Adrenal gland (tissue), 12 donors: ENCODE results near the gene CTPS2. TPM values are rescaled to one million over a fixed set of nuclear protein-coding genes. Genes with fewer than 3 reads are reported as not detected.
"Not testable (repeated sequence)": the region's sequence is repeated elsewhere in the genome, so short reads cannot be mapped to it uniquely, and the experiment has no call there.

Source experiments
- DNase-seq, 7 donors: peaks; one replicate each; pipeline ENCODE4 v3.0.0-alpha.2; 2019 to 2020
- H3K27ac ChIP-seq, 5 donors: fragments of 200-600 bp; sonication (generic) in 4 of 5; 1 replicate in 3 of 5; 2 replicates in 2 of 5; pipeline versions ENCODE4 v1.5.1 to v1.8.0; 2016 to 2020; ENCODE audit warnings: mild to moderate bottlenecking in 1 of 5
- H3K27me3 ChIP-seq: fragments of 200-600 bp; 2 replicates; pipeline ENCODE4 v1.8.0; 2021
- H3K36me3 ChIP-seq, 2 donors: fragments of 200-600 bp; replicated peaks in 1 of 2; 1 replicate in 1 of 2; 2 replicates in 1 of 2; pipeline versions ENCODE4 v1.5.1 to v1.8.0; 2018 to 2022
- H3K4me1 ChIP-seq, 2 donors: fragments of 200-600 bp; replicated peaks in 1 of 2; 1 replicate in 1 of 2; 2 replicates in 1 of 2; pipeline versions ENCODE4 v1.5.1 to v1.8.0; 2018 to 2021
- H3K4me3 ChIP-seq, 4 donors: fragments of 200-600 bp; sonication (generic) in 3 of 4; one replicate each; pipeline ENCODE4 v1.5.1; 2016 to 2018
- H3K9me3 ChIP-seq, 3 donors: fragments of 200-600 bp; sonication (generic) in 1 of 3; replicated peaks in 1 of 3; 1 replicate in 2 of 3; 2 replicates in 1 of 3; pipeline versions ENCODE4 v1.5.1 to v1.8.0; 2016 to 2021
- CTCF ChIP-seq, 6 experiments: fragments of 450-650 bp in 4 of 6; fragments of 200-600 bp in 2 of 6; sonication (generic) in 1 of 6; IDR thresholded peaks; 1 replicate in 5 of 6; 2 replicates in 1 of 6; pipeline versions ENCODE4 v1.5.1 to v1.8.0; 2016 to 2021; ENCODE audit warnings: antibody characterized with exemption in 6 of 6, mild to moderate bottlenecking in 2 of 6, moderate library complexity in 1 of 6
- POLR2A ChIP-seq, 2 donors: fragments of 450-650 bp; IDR thresholded peaks; one replicate each; pipeline ENCODE4 v1.6.1; 2017; ENCODE audit warnings: antibody characterized with exemption in 2 of 2, mild to moderate bottlenecking in 2 of 2, moderate library complexity in 1 of 2
- WGBS, 4 donors: extraction: QIAGEN DNeasy Blood & Tissue Kit in 2 of 4; methylation state at CpG; one replicate each; pipeline versions ENCODE4 v1.1.5 to v1.1.7; 2013 to 2017; 5-methylcytosine and 5-hydroxymethylcytosine counted together
- intact Hi-C, 2 donors: fragments of 100-400 bp; cut with DNase I; formaldehyde crosslinking; loops; one replicate each; pipeline versions ENCODE4 v1.14.1 to v1.15.0; 2022 to 2023
- polyA plus RNA-seq, 3 donors: library from polyadenylated mRNA; stranded (reverse); fragments of 200-250 nt in 2 of 3; fragments of 350-450 nt in 1 of 3; fragmentation: Illumina TruSeq in 1 of 3; extraction: RNeasy Lipid Tissue Mini Kit (QIAGEN cat#74804) in 1 of 3; gene quantifications; one replicate each; pipeline ENCODE4 v1.2.3, GENCODE V29; 2013 to 2014
- total RNA-seq, 9 donors: library from RNA; depleted of rRNA in 4 of 9; stranded (reverse); fragments of >200 nt in 4 of 9; fragments of 120-200 nt in 1 of 9; fragmentation: NEBNext Ultra II Directional in 1 of 9; extraction: Animal tissue kit (Norgen Biotek cat#: 25700) in 1 of 9; gene quantifications; one replicate each; pipeline versions ENCODE4 v1.1.0 to v1.2.4, GENCODE V29; 2013 to 2023
- donor health status: healthy with polysubstance abuse.
- donor health status: Bipolar disorder and iron deficiency.
- donor health status: DM: yes; HTN: yes; CAD: no.
- donor health status: DM: no; HTN: no; CAD: no.
- donor health status: DM: no; HTN: no; CAD: no.
- donor health status: DM: yes; HTN: yes; CAD: no.

CTPS2 gene
- total and polyA plus RNA-seq, 12 donors, result 8.1 to 35.8 (median 18.6) TPM

DNA sequence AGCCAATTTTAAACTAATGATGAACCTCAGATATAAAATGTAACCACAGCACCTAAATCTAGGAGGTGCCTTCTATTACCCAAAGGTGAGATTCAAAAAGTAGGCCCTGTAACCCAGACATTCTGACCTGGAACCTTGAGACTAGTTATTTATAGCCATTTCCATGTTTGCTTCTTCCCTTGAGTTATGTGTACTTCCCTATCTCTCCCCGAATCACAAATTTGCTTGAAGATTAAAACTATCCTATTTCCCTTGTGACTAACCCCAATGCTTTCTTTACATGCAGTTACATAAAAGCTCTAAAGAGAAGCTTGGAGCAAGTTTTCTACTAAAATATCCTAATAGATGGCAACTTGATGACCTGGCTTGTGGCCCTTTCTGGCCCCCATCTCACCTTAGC lies 95.1 kb downstream of the CTPS2 start:
- TF ChIP-seq CTCF (IDR thresholded peaks at IDR 0.05) (no peak), POLR2A (IDR thresholded peaks at IDR 0.05) (no peak)
- Histone ChIP-seq H3K27me3 (no peaks in the 10 kb centered on the region), H3K36me3 (no peaks in the 10 kb centered on the region), H3K9me3 (no peaks in the 10 kb centered on the region), H3K4me1 (no peaks in the 10 kb centered on the region), H3K4me3 (no peak overlapping the region), H3K27ac (no peak overlapping the region)
- 74 to 91% (median 81%) methylated on average over 1 of the region's 1 CpG for WGBS, 4 donors
- intact Hi-C loops, result no loop called here
- no peak for DNase-seq

GRCh38 chrX:16612257-16612897 lies 100.1 kb downstream of the CTPS2 start:
- Histone ChIP-seq H3K9me3 (no peaks in the 10 kb centered on the region), H3K27me3 (no peaks in the 10 kb centered on the region), H3K36me3 (no peaks in the 10 kb centered on the region), H3K4me1 (no peaks in the 10 kb centered on the region), H3K27ac (no peak overlapping the region), H3K4me3 (no peak overlapping the region)
- WGBS, 4 donors, result 62 to 87% (median 77%) methylated on average over 6 of the region's 6 CpGs
- TF ChIP-seq POLR2A (IDR thresholded peaks at IDR 0.05) (no peak), CTCF (IDR thresholded peaks at IDR 0.05) (no peak)
- no peak for DNase-seq
- intact Hi-C loops, result no loop called here

DNA sequence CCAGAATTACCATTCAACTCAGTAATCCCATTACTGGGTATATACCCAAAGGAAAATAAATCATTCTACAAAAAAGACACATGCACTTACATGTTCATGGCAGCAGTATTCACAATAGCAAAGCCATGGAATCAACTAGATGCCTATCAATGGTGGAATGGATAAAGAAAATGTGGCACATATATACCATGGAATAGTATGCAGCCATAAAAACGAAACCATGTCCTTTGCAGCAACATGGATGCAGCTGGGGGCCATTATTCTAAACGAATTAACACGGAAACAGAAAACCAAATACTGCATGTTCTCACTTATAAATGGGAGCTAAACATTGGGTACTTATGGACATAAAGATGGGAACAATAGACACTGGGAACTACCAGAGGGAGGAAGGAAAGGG lies 101.8 kb downstream of the CTPS2 start:
- H3K27me3 ChIP-seq, intact Hi-C loops, H3K27ac ChIP-seq, H3K9me3 ChIP-seq, H3K4me1 ChIP-seq, H3K4me3 ChIP-seq, DNase-seq, H3K36me3 ChIP-seq: not testable (repeated sequence)
- 87 to 97% (median 94%) methylated on average over 3 of the region's 3 CpGs for WGBS, 4 donors

DNA sequence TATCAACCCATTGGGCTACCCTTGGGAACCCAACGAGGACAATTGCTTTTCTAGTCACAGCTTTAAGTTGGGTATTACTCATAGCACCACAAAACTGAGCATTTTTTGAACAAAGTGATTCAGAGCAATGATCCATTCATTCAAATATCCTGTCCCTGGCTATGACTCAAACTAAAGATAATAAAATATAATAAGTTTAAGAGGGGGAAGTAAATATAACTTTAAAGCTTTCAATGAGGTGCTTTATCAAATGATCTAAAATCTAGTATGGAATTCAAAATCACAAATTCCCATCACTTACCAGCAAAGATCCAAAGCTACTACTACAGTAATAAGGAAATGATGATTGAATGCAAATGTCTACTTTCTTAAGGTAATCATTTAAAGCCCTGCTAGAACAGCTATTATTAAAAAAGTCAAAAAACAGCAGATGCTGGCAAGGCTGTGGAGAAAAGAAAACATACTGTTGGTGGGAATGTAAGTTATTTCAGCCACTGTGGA lies 102.3 kb downstream of the CTPS2 start:
- WGBS, 4 donors, result 56 to 79% (median 70%) methylated on average over 1 of the region's 1 CpG
- no peak overlapping the region for H3K27ac ChIP-seq
- H3K9me3 ChIP-seq, result no peaks in the 10 kb centered on the region
- no peaks in the 10 kb centered on the region for H3K27me3 ChIP-seq
- H3K4me1 ChIP-seq, result no peaks in the 10 kb centered on the region
- DNase-seq, result no peak
- no peaks in the 10 kb centered on the region for H3K36me3 ChIP-seq
- intact Hi-C loops, result no loop called here
- TF ChIP-seq POLR2A (IDR thresholded peaks at IDR 0.05) (no peak), CTCF (IDR thresholded peaks at IDR 0.05) (no peak)
- no peak overlapping the region for H3K4me3 ChIP-seq

DNA sequence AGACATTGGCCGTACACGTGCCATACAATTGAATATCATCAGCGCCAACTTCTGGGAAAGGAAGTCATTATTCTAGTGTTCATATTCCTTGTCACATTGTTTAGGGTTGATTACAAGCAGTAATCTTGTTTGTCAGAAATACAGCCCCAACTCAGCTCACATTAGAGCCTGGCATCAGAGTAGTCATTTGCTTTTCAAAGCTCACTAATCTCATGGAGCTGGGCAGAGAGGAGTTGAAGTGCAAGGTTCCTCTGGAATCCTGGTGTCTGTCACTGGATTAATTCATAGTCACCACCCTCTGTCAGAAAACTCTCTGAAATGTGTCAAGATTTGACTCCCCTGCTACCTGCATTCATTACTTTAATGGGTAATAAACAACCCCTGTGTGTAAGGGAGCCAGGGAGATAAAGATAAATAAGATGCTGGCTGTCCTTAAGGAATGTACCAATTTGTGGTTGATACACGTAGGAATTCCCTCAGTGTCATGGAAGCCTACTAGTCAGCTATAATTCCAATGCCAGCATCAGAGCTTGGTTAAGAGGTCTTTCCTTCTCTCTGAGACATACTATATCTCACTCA lies 106.2 kb downstream of the CTPS2 start:
- Histone ChIP-seq H3K4me3 (no peak overlapping the region), H3K27me3 (no peaks in the 10 kb centered on the region), H3K4me1 (no peaks in the 10 kb centered on the region), H3K36me3 (no peaks in the 10 kb centered on the region), H3K27ac (no peak overlapping the region), H3K9me3 (no peaks in the 10 kb centered on the region)
- 79 to 100% (median 93%) methylated on average over 4 of the region's 4 CpGs for WGBS, 4 donors
- no peak for DNase-seq
- intact Hi-C loops, result no loop called here
- TF ChIP-seq CTCF (IDR thresholded peaks at IDR 0.05) (no peak), POLR2A (IDR thresholded peaks at IDR 0.05) (no peak)
